Mesendoderm (in vitro differentiated cells): ENCODE data around the gene PLK5. TPM values are rescaled to one million over a fixed set of nuclear protein-coding genes. Genes with fewer than 3 reads are reported as not detected.

Experiments
- DNase-seq: peaks from one replicate; pipeline ENCODE4 v3.0.0; 2013
- H2AK5ac ChIP-seq: 2 replicates; pipeline ENCODE4 v1.6.1; 2013; ENCODE audit warnings: low read length, inconsistent platforms
- H2BK120ac ChIP-seq: 2 replicates; pipeline ENCODE4 v1.6.1; 2013; ENCODE audit warnings: low read depth, mild to moderate bottlenecking, low read length, moderate library complexity, mixed read lengths
- H2BK15ac ChIP-seq: replicated peaks from 2 replicates; pipeline ENCODE4 v1.6.1; 2013; ENCODE audit warnings: low read depth, mild to moderate bottlenecking, moderate library complexity
- H2BK5ac ChIP-seq: 2 replicates; pipeline ENCODE4 v1.6.1; 2013; ENCODE audit warnings: low read length, inconsistent platforms
- H3K18ac ChIP-seq: 2 replicates; pipeline ENCODE4 v1.6.1; 2013; ENCODE audit warnings: mild to moderate bottlenecking, low read length, mixed read lengths
- H3K23ac ChIP-seq: one replicate; pipeline ENCODE4 v1.6.1; 2013; ENCODE audit warnings: low read length
- H3K27ac ChIP-seq: 2 replicates; pipeline ENCODE4 v1.5.1; 2013; ENCODE audit warnings: low read depth, mild to moderate bottlenecking, inconsistent platforms, low read length, moderate library complexity
- H3K27me3 ChIP-seq: 2 replicates; pipeline ENCODE4 v1.6.1; 2013; ENCODE audit warnings: low read length, control low read depth, mild to moderate bottlenecking, inconsistent platforms; ENCODE audit not compliant: insufficient read depth, poor library complexity
- H3K36me3 ChIP-seq: 2 replicates; pipeline ENCODE4 v1.6.1; 2013; ENCODE audit warnings: low read length, inconsistent platforms; ENCODE audit not compliant: control insufficient read depth, insufficient read depth
- H3K4ac ChIP-seq: one replicate; pipeline ENCODE4 v1.6.1; 2013; ENCODE audit warnings: low read depth, mild to moderate bottlenecking, low read length, moderate library complexity
- H3K4me1 ChIP-seq: 2 replicates; pipeline ENCODE4 v1.6.1; 2013; ENCODE audit warnings: low read depth, low read length, inconsistent platforms; ENCODE audit not compliant: control insufficient read depth
- H3K4me2 ChIP-seq: 2 replicates; pipeline ENCODE4 v1.6.1; 2013; ENCODE audit warnings: low read length
- H3K4me3 ChIP-seq: 2 replicates; pipeline ENCODE4 v1.5.1; 2013; ENCODE audit warnings: mild to moderate bottlenecking, low read length
- H3K56ac ChIP-seq: one replicate; pipeline ENCODE4 v1.6.1; 2013; ENCODE audit warnings: low read length
- H3K79me1 ChIP-seq: 2 replicates; pipeline ENCODE4 v1.6.1; 2013; ENCODE audit warnings: low read length, inconsistent platforms
- H3K79me2 ChIP-seq: 2 replicates; pipeline ENCODE4 v1.6.1; 2013; ENCODE audit warnings: mild to moderate bottlenecking, low read length; ENCODE audit not compliant: control insufficient read depth, insufficient read depth
- H3K9ac ChIP-seq: 2 replicates; pipeline ENCODE4 v1.6.1; 2013; ENCODE audit warnings: low read length, inconsistent platforms
- H4K5ac ChIP-seq: one replicate; pipeline ENCODE4 v1.6.1; 2013; ENCODE audit warnings: low read length
- H4K8ac ChIP-seq: one replicate; pipeline ENCODE4 v1.6.1; 2013; ENCODE audit warnings: low read depth, mild to moderate bottlenecking, control low read depth, low read length, moderate library complexity
- WGBS: extraction: QIAGEN DNeasy Blood & Tissue Kit; methylation state at CpG from one replicate; pipeline ENCODE4 v1.1.7; 2013; ENCODE audit warnings: low lambda C conversion rate, missing lambda C conversion rate; ENCODE audit not compliant: insufficient coverage; ENCODE audit errors: extremely low coverage; 5-methylcytosine and 5-hydroxymethylcytosine counted together
- small RNA-seq: library from polyadenylated mRNA; stranded (forward); fragments of <200 nt; extraction: miRNeasy Mini kit (QIAGEN cat#:217004); gene quantifications from one replicate; pipeline ENCODE3, GENCODE V24; 2013; ENCODE audit not compliant: insufficient read depth

Gene PLK5

GRCh38 chr19:1584500-1585242 is 60.8 kb downstream of the PLK5 start:
- Histone ChIP-seq H2AK5ac (no peak overlapping the region), H3K4ac (no peak overlapping the region), H4K8ac (no peak overlapping the region), H3K23ac (no peak overlapping the region), H3K36me3 (peaks cover 5% of the 10 kb centered on the region), H3K4me2 (no peak overlapping the region), H3K4me3 (no peak overlapping the region), H2BK120ac (no peak overlapping the region), H3K27ac (no peak overlapping the region), H2BK15ac (no peak overlapping the region), H3K79me1 (peaks cover 12% of the 10 kb centered on the region), H4K5ac (no peak overlapping the region), H3K9ac (peak overlapping the region; percentile 51), H2BK5ac (no peak overlapping the region), H3K27me3 (no peaks in the 10 kb centered on the region), H3K18ac (no peak overlapping the region), H3K56ac (peak overlapping the region; percentile 42), H3K79me2 (peaks cover 17% of the 10 kb centered on the region), H3K4me1 (no peaks in the 10 kb centered on the region)
- DNase-seq: peak; percentile 70
- WGBS: no CpG with 5 or more reads among the region's 87 CpGs

- Histone ChIP-seq H3K18ac (no peak overlapping the region), H2BK15ac (no peak overlapping the region), H3K4me3 (no peak overlapping the region), H2AK5ac (no peak overlapping the region), H3K23ac (no peak overlapping the region), H2BK5ac (no peak overlapping the region), H4K5ac (no peak overlapping the region), H3K36me3 (peaks cover 5% of the 10 kb centered on the region), H3K27me3 (no peaks in the 10 kb centered on the region), H3K4me2 (no peak overlapping the region), H3K79me2 (peaks cover 21% of the 10 kb centered on the region), H2BK120ac (no peak overlapping the region), H3K56ac (peak overlapping the region; percentile 42), H4K8ac (no peak overlapping the region), H3K9ac (no peak overlapping the region), H3K4ac (no peak overlapping the region), H3K27ac (no peak overlapping the region), H3K79me1 (peaks cover 12% of the 10 kb centered on the region), H3K4me1 (no peaks in the 10 kb centered on the region)
- no peak for DNase-seq
- no CpG with 5 or more reads among the region's 13 CpGs for WGBS
Observed at GRCh38 chr19:1585243-1585580, 61.3 kb downstream of the PLK5 start.

Small RNA genes lying within 50 kb of the gene (small RNA-seq; reads per million reads assigned to genes)
- gene AC005943.2 (not detected), gene RN7SL477P (not detected)
